PC-9 (cell line): ENCODE results near the gene PECR. TPM values are rescaled to one million over a fixed set of nuclear protein-coding genes. Genes with fewer than 3 reads are reported as not detected.

Experiments
- BruUV-seq: library from RNA; stranded (reverse); fragments of 400-500 nt; replicated peaks from 2 replicates; lab custom pipeline; 2021; lab: Mats Ljungman, UMichigan
- CTCF ChIA-PET: fragments of 300-600 bp; sonication (Branson Sonifier 250); formaldehyde crosslinking; loops from one replicate; lab custom pipeline; 2022; ENCODE audit warnings: antibody characterized with exemption; lab: Charles Lee
- POLR2A ChIA-PET: fragments of 300-600 bp; sonication (Branson Sonifier 250); formaldehyde crosslinking; loops from one replicate; lab custom pipeline; 2022; ENCODE audit warnings: antibody characterized with exemption; ENCODE audit not compliant: unreplicated experiment; lab: Charles Lee
- DNase-seq, 2 experiments: peaks; one replicate each; pipeline versions ENCODE4 v3.0.0 to v3.0.0-alpha.2; 2015 to 2022; ENCODE audit warnings: mixed read lengths in 1 of 2
- H2AFZ ChIP-seq: fragments of 200-600 bp; sonication (generic); 2 replicates; pipeline ENCODE4 v1.8.1; 2017; ENCODE audit warnings: antibody characterized with exemption
- H3F3A ChIP-seq: fragments of 200-600 bp; sonication (generic); 2 replicates; pipeline ENCODE4 v1.8.1; 2017; ENCODE audit warnings: antibody characterized with exemption, mild to moderate bottlenecking, low read depth; ENCODE audit not compliant: insufficient read depth
- H3K27ac ChIP-seq: fragments of 200-600 bp; sonication (generic); 2 replicates; pipeline ENCODE4 v1.6.1; 2016; ENCODE audit warnings: mixed run types
- H3K27me3 ChIP-seq: fragments of 200-600 bp; sonication (generic); 2 replicates; pipeline ENCODE4 v1.6.1; 2016; ENCODE audit warnings: low read depth, mixed run types; ENCODE audit not compliant: insufficient read depth
- H3K36me3 ChIP-seq: fragments of 200-600 bp; sonication (generic); 2 replicates; pipeline ENCODE4 v1.6.1; 2016; ENCODE audit warnings: low read depth, mixed run types
- H3K4me1 ChIP-seq: fragments of 200-600 bp; sonication (generic); replicated peaks from 2 replicates; pipeline ENCODE4 v1.6.1; 2016; ENCODE audit warnings: mixed run types; ENCODE audit not compliant: insufficient read depth
- H3K4me2 ChIP-seq: fragments of 200-600 bp; sonication (generic); 2 replicates; pipeline ENCODE4 v1.6.1; 2017; ENCODE audit warnings: mixed run types
- H3K4me3 ChIP-seq: fragments of 200-600 bp; sonication (generic); 2 replicates; pipeline ENCODE4 v1.6.1; 2016; ENCODE audit warnings: mixed run types
- H3K79me2 ChIP-seq: fragments of 200-600 bp; sonication (generic); 2 replicates; pipeline ENCODE4 v1.6.1; 2017; ENCODE audit warnings: low read depth, mixed run types
- H3K9me2 ChIP-seq: fragments of 200-600 bp; sonication (generic); 2 replicates; pipeline ENCODE4 v1.8.1; 2017; ENCODE audit warnings: mild to moderate bottlenecking; ENCODE audit not compliant: insufficient read depth
- H3K9me3 ChIP-seq: fragments of 200-600 bp; sonication (generic); 2 replicates; pipeline ENCODE4 v1.8.1; 2016; ENCODE audit warnings: low read depth; ENCODE audit not compliant: insufficient read depth
- H4K20me1 ChIP-seq: fragments of 200-600 bp; sonication (generic); 2 replicates; pipeline ENCODE4 v1.8.1; 2017; ENCODE audit not compliant: insufficient read depth
- CTCF ChIP-seq: fragments of 200-600 bp; sonication (generic); conservative IDR thresholded peaks from 2 replicates; pipeline ENCODE4 v1.6.1; 2017; ENCODE audit warnings: mixed run types, antibody characterized with exemption, mild to moderate bottlenecking, moderate library complexity
- EZH2 ChIP-seq: fragments of 200-600 bp; sonication (generic); IDR thresholded peaks from 2 replicates; pipeline ENCODE4 v1.8.0; 2017; ENCODE audit warnings: antibody characterized with exemption, low read depth
- intact Hi-C: fragments of 100-400 bp; cut with micrococcal nuclease; formaldehyde crosslinking; loops from one replicate; pipeline ENCODE4 v1.10.0; 2022; ENCODE audit not compliant: unreplicated experiment
- total RNA-seq: library from RNA; stranded (reverse); gene quantifications from 2 replicates; pipeline ENCODE4 v1.2.3, GENCODE V29; 2021

PECR gene
- total RNA-seq, 1 experiment from 2014 or later, result 10.8 TPM

- 0 out of 2 replicates have a peak, but pooled peaks cover 4% of the 10 kb centered on the region for H3K9me2 ChIP-seq
- no peaks in the 10 kb centered on the region for H3K79me2 ChIP-seq
- CTCF ChIA-PET, result no interaction called here
- POLR2A ChIA-PET, result no interaction called here
- no TSS peak for BruUV-seq
- H2AFZ ChIP-seq, result no peak overlapping the region
- H3K9me3 ChIP-seq, result no peaks in the 10 kb centered on the region
- no peak overlapping the region for H3K4me2 ChIP-seq
- no peaks in the 10 kb centered on the region for H3F3A ChIP-seq
- H4K20me1 ChIP-seq, result no peaks in the 10 kb centered on the region
- TF ChIP-seq CTCF (no peak), EZH2 (no peak)
- no peak overlapping the region for H3K4me3 ChIP-seq
- H3K4me1 ChIP-seq, result no peaks in the 10 kb centered on the region
- intact Hi-C loops, result no loop called here
- H3K27ac ChIP-seq, result no peak overlapping the region
- H3K27me3 ChIP-seq, result no peaks in the 10 kb centered on the region
- no peak for DNase-seq
- H3K36me3 ChIP-seq, result no peaks in the 10 kb centered on the region
Observed at GRCh38 chr2:216090369-216090786, 8.8 kb upstream of the PECR start.

- Histone ChIP-seq H3K4me2 (no peak overlapping the region), H3K4me3 (no peak overlapping the region), H3K79me2 (no peaks in the 10 kb centered on the region), H4K20me1 (no peaks in the 10 kb centered on the region), H2AFZ (no peak overlapping the region), H3K27me3 (0 out of 2 replicates have a peak, but pooled peaks cover 12% of the 10 kb centered on the region), H3K36me3 (no peaks in the 10 kb centered on the region), H3K27ac (no peak overlapping the region), H3F3A (no peaks in the 10 kb centered on the region; the same call in 1 of the 2 replicates), H3K4me1 (peaks cover 6% of the 10 kb centered on the region), H3K9me3 (no peaks in the 10 kb centered on the region), H3K9me2 (no peaks in the 10 kb centered on the region)
- no peak for TF ChIP-seq CTCF
- TF ChIP-seq EZH2, result no peak
- intact Hi-C loops, result no loop called here
- no TSS peak for BruUV-seq
- CTCF ChIA-PET, result interaction anchor here (0.6 to 0.7 kb wide), 2 partner anchors 60 to 230 kb away, joined by 3 read pairs; no protein-coding TSS in a partner anchor
- POLR2A ChIA-PET, result no interaction called here
- no peak for DNase-seq
Observed at GRCh38 chr2:216086207-216086893, 4.7 kb upstream of the PECR start.

- POLR2A ChIA-PET, result no interaction called here
- H3K4me2 ChIP-seq, result no peak overlapping the region
- TF ChIP-seq CTCF, result no peak
- TF ChIP-seq EZH2, result no peak
Observed at GRCh38 chr2:216084547-216084946, 2.9 kb upstream of the PECR start.

More at GRCh38 chr2:216084547-216084946, 2.9 kb upstream of the PECR start:
- intact Hi-C loops, result no loop called here
- Histone ChIP-seq H3K9me2 (no peaks in the 10 kb centered on the region), H3K36me3 (no peaks in the 10 kb centered on the region), H3K9me3 (no peaks in the 10 kb centered on the region), H4K20me1 (no peaks in the 10 kb centered on the region), H3K27me3 (0 out of 2 replicates have a peak, but pooled peaks cover 12% of the 10 kb centered on the region), H3F3A (no peaks in the 10 kb centered on the region; the same call in 1 of the 2 replicates), H3K4me1 (peaks cover 17% of the 10 kb centered on the region), H3K79me2 (no peaks in the 10 kb centered on the region), H2AFZ (no peak overlapping the region), H3K4me3 (no peak overlapping the region), H3K27ac (no peak overlapping the region)
- no peak for DNase-seq
- BruUV-seq, result no TSS peak
- CTCF ChIA-PET, result interaction anchor here (0.6 kb wide), 2 partner anchors 60 to 1602 kb away, joined by 3 read pairs; no protein-coding TSS in a partner anchor
